HCT116 (cell line): ENCODE measurements around the gene SLC25A20. TPM values are rescaled to one million over a fixed set of nuclear protein-coding genes. Genes with fewer than 3 reads are reported as not detected.
A peak's percentile ranks its signal among the peaks of the same experiment; 100 is the strongest.

Experiments
- ATAC-seq: fragments of 200-7000 bp; cut with Tn5 transposase; 2 replicates; pipeline ENCODE4 v1.9.1; 2020; ENCODE audit warnings: mild to moderate bottlenecking, moderate library complexity
- BruUV-seq: library from RNA; stranded (reverse); fragments of 400-500 nt; replicated peaks from 2 replicates; lab custom pipeline; 2021; lab: Mats Ljungman, UMichigan
- CTCF ChIA-PET: fragments of 300-600 bp; sonication (Branson Sonifier 250); formaldehyde crosslinking; loops from one replicate; lab custom pipeline; 2021; ENCODE audit warnings: antibody characterized with exemption; lab: Charles Lee
- POLR2A ChIA-PET: fragments of 300-600, 350-600 bp; sonication (Branson Sonifier 250); formaldehyde crosslinking; loops from one replicate; lab custom pipeline; 2021; ENCODE audit warnings: antibody characterized with exemption; lab: Charles Lee
- RAD21 ChIA-PET, 2 experiments: fragments of 300-600 bp; sonication (Branson Sonifier 250); formaldehyde crosslinking; loops; one replicate each; lab custom pipeline; 2023; ENCODE audit warnings: low total read pairs in 2 of 2; ENCODE audit not compliant: uncharacterized antibody in 2 of 2, unreplicated experiment in 2 of 2, low non-redundant PET in 1 of 2; lab: Charles Lee
- DNase-seq: peaks from one replicate; pipeline ENCODE4 v3.0.0-alpha.2; 2010; ENCODE audit warnings: low read depth, low spot score
- H2AFZ ChIP-seq: fragments of 200-600 bp; shearing (Covaris generic), sonication (generic); 2 replicates; pipeline ENCODE4 v1.6.1; 2017; ENCODE audit warnings: low read depth, mixed run types, mixed read lengths, antibody characterized with exemption, low read length; ENCODE audit not compliant: poor library complexity, severe bottlenecking
- H3K27ac ChIP-seq: 2 replicates; pipeline ENCODE4 v1.5.1; 2012; ENCODE audit warnings: low read depth, low read length
- H3K27me3 ChIP-seq: fragments of 200-600 bp; sonication (generic); 2 replicates; pipeline ENCODE4 v1.6.1; 2016; ENCODE audit warnings: mixed run types, low read length, mixed read lengths; ENCODE audit not compliant: insufficient read depth
- H3K36me3 ChIP-seq, 2 experiments: fragments of 200-500 bp in 1 of 2; fragments of 200-600 bp in 1 of 2; sonication (Bioruptor generic) in 1 of 2; sonication (generic) in 1 of 2; 2 replicates each; pipeline versions ENCODE4 v1.5.1 to v1.6.1; 2014 to 2016; ENCODE audit warnings: low read length in 2 of 2, inconsistent platforms in 1 of 2, mixed read lengths in 1 of 2, mixed run types in 1 of 2; ENCODE audit not compliant: insufficient read depth in 2 of 2, control insufficient read depth in 1 of 2
- H3K4me1 ChIP-seq, 2 experiments: fragments of 200-600 bp in 1 of 2; sonication (generic) in 1 of 2; 2 replicates each; pipeline versions ENCODE4 v1.5.1 to v1.6.1; 2012 to 2017; ENCODE audit warnings: low read length in 2 of 2, inconsistent platforms in 1 of 2, mild to moderate bottlenecking in 1 of 2, mixed read lengths in 1 of 2, mixed run types in 1 of 2, moderate library complexity in 1 of 2; ENCODE audit not compliant: insufficient read depth in 2 of 2, control insufficient read depth in 1 of 2
- H3K4me2 ChIP-seq: fragments of 200-600 bp; sonication (generic); 2 replicates; pipeline ENCODE4 v1.6.1; 2017; ENCODE audit warnings: mixed run types, low read length, mixed read lengths
- H3K4me3 ChIP-seq, 2 experiments: fragments of 200-600 bp in 1 of 2; sonication (generic) in 1 of 2; replicated peaks in 1 of 2; 2 replicates each; pipeline ENCODE4 v1.5.1; 2011 to 2016; ENCODE audit warnings: low read length in 2 of 2, control low read depth in 1 of 2, low read depth in 1 of 2, mild to moderate bottlenecking in 1 of 2, mixed read lengths in 1 of 2, mixed run types in 1 of 2
- H3K79me2 ChIP-seq: fragments of 200-600 bp; sonication (generic); 2 replicates; pipeline ENCODE4 v1.6.1; 2017; ENCODE audit warnings: mild to moderate bottlenecking, mixed run types, low read length, moderate library complexity, mixed read lengths; ENCODE audit not compliant: insufficient read depth
- H3K9ac ChIP-seq: fragments of 200-600 bp; sonication (generic); 2 replicates; pipeline ENCODE4 v1.6.1; 2016; ENCODE audit warnings: low read length, mixed read lengths
- H3K9me2 ChIP-seq: fragments of 200-600 bp; sonication (generic), shearing (Covaris generic); 2 replicates; pipeline ENCODE4 v1.6.1; 2017; ENCODE audit warnings: mixed run types, mild to moderate bottlenecking, moderate library complexity; ENCODE audit not compliant: insufficient read depth
- H3K9me3 ChIP-seq, 2 experiments: fragments of 200-500 bp in 1 of 2; fragments of 200-600 bp in 1 of 2; sonication (Bioruptor generic) in 1 of 2; sonication (generic) in 1 of 2; 2 replicates each; pipeline ENCODE4 v1.6.1; 2014 to 2017; ENCODE audit warnings: low read length in 2 of 2, mixed read lengths in 2 of 2, inconsistent platforms in 1 of 2, low read depth in 1 of 2, mild to moderate bottlenecking in 1 of 2, mixed run types in 1 of 2, moderate library complexity in 1 of 2; ENCODE audit not compliant: control insufficient read depth in 1 of 2, insufficient read depth in 1 of 2
- H4K20me1 ChIP-seq: fragments of 200-600 bp; sonication (generic), shearing (Covaris generic); 2 replicates; pipeline ENCODE4 v1.6.1; 2017; ENCODE audit warnings: mixed run types, mild to moderate bottlenecking, moderate library complexity; ENCODE audit not compliant: insufficient read depth
- CBX3 ChIP-seq: IDR thresholded peaks from 2 replicates; pipeline ENCODE4 v1.6.1; 2012; ENCODE audit warnings: low read depth
- EGR1 ChIP-seq: IDR thresholded peaks from 2 replicates; pipeline ENCODE4 v1.6.1; 2012; ENCODE audit warnings: low read depth
- FOSL1 ChIP-seq: IDR thresholded peaks from 2 replicates; pipeline ENCODE4 v1.6.1; 2012; ENCODE audit warnings: low read depth
- JUND ChIP-seq: IDR thresholded peaks from 2 replicates; pipeline ENCODE4 v1.6.1; 2012
- POLR2AphosphoS5 ChIP-seq: IDR thresholded peaks from 2 replicates; pipeline ENCODE4 v1.6.1; 2011; ENCODE audit warnings: mild to moderate bottlenecking, low read depth, low read length, moderate library complexity
- SIN3A ChIP-seq: IDR thresholded peaks from 2 replicates; pipeline ENCODE4 v1.6.1; 2012; ENCODE audit warnings: low read depth
- SP1 ChIP-seq: IDR thresholded peaks from 2 replicates; pipeline ENCODE4 v1.6.1; 2012; ENCODE audit warnings: low read depth
- SRF ChIP-seq: IDR thresholded peaks from 2 replicates; pipeline ENCODE4 v1.6.1; 2012; ENCODE audit warnings: low read depth
- TCF7L2 ChIP-seq: IDR thresholded peaks from 2 replicates; pipeline ENCODE4 v1.7.0; 2011; ENCODE audit warnings: borderline replicate concordance, inconsistent platforms; ENCODE audit not compliant: insufficient read depth, insufficient read length; ENCODE audit errors: extremely low read depth
- YY1 ChIP-seq: IDR thresholded peaks from 2 replicates; pipeline ENCODE4 v1.6.1; 2011; ENCODE audit warnings: low read length, low read depth, moderate library complexity, mild to moderate bottlenecking; ENCODE audit not compliant: insufficient replicate concordance; ENCODE audit errors: extremely low read depth
- ZFX ChIP-seq: fragments of 450-650 bp; IDR thresholded peaks from 2 replicates; pipeline ENCODE4 v1.6.1; 2017
- ZNF274 ChIP-seq: fragments of 200-500 bp; sonication (Bioruptor generic); IDR thresholded peaks from 2 replicates; pipeline ENCODE4 v1.6.1; 2014; ENCODE audit warnings: mild to moderate bottlenecking, low read depth, low read length, inconsistent platforms
- intact Hi-C: fragments of 100-400 bp; cut with micrococcal nuclease; formaldehyde crosslinking; loops from 2 replicates; pipeline ENCODE4 v1.10.0; 2022
- total RNA-seq: library from RNA; stranded (reverse); gene quantifications from one replicate; pipeline ENCODE4 v1.2.1, GENCODE V29; 2021; ENCODE audit not compliant: unreplicated experiment
- TF ChIP-seq, protein P1 (sequence below): IDR thresholded peaks from 2 replicates; pipeline ENCODE4 v1.6.1; 2011; ENCODE audit warnings: mild to moderate bottlenecking, low read length, moderate library complexity; ENCODE audit not compliant: insufficient replicate concordance; ENCODE audit errors: extremely low read depth
- TF ChIP-seq, protein P2 (sequence below), 3 experiments: fragments of 200-600 bp in 1 of 3; sonication (generic) in 1 of 3; IDR thresholded peaks in 2 of 3; conservative IDR thresholded peaks in 1 of 3; 2 replicates each; pipeline ENCODE4 v1.5.1; 2012 to 2017; ENCODE audit warnings: low read depth in 2 of 3, low read length in 2 of 3, antibody characterized with exemption in 1 of 3, borderline replicate concordance in 1 of 3, control low read depth in 1 of 3, mild to moderate bottlenecking in 1 of 3, mixed read lengths in 1 of 3, mixed run types in 1 of 3, moderate library complexity in 1 of 3; ENCODE audit not compliant: insufficient read depth in 1 of 3
- TF ChIP-seq, protein P3 (sequence below): IDR thresholded peaks from 2 replicates; pipeline ENCODE4 v1.6.1; 2012; ENCODE audit warnings: low read depth

SLC25A20 gene
- total RNA-seq, 1 experiment from 2014 or later = 8.7 TPM

DNA sequence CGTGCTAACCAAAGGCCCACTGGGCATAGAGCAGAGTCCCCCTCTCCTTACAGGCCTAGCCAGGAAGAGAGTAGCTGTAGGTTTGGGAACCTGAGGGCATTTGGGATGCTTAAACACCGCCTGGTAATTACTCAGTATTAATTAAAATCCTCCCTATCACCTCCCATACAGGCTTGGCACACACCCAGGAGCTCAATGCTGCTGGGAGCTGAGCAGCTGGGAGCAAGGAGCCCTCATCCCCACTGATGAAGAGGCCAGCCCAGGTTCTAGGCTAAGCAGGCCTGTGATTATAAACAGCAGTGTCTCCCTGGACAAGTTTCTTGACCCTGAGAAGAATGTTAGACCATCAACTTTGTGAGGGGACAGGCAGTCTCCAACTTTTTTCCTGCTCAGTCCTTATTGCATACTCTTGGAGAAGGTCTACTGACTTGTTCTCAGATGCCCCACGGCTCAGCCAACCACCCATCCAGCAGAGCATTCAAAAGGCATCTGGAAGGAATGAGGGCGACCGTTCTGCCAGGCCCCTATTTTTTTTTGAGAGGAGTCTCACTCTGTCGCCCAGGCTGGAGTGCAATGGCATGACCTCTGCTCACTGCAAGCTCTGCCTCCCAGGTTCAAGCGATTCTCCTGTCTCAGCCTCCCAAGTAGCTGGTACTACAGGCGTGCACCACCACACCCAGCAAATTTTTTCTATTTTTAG lies 49.7 kb downstream of the SLC25A20 start:
- Histone ChIP-seq H3K4me2 (peak overlapping the region; percentile 100), H3K27me3 (no peaks in the 10 kb centered on the region), H3K9me2 (no peaks in the 10 kb centered on the region), H3K27ac (no peak overlapping the region), H3K9ac (no peak overlapping the region), H2AFZ (no peak overlapping the region), H3K4me1 (peaks cover 7 to 21% of the 10 kb centered on the region in 2 experiments; a peak in 3 of 4 replicates), H4K20me1 (no peaks in the 10 kb centered on the region), H3K9me3 (no peaks in the 10 kb centered on the region), H3K36me3 (no peaks in the 10 kb centered on the region), H3K79me2 (peaks cover 22% of the 10 kb centered on the region), H3K4me3 (no peak overlapping the region)
- ATAC-seq (no peak), DNase-seq (no peak)
- BruUV-seq = no TSS peak
- ChIA-PET POLR2A (no interaction called here), CTCF (no interaction called here), RAD21 (no interaction called here)
- intact Hi-C loops = no loop called here
- no peak for TF ChIP-seq ZNF274
- TF ChIP-seq SRF = no peak
- TF ChIP-seq ZFX = no peak
- TF ChIP-seq, protein P1, sequence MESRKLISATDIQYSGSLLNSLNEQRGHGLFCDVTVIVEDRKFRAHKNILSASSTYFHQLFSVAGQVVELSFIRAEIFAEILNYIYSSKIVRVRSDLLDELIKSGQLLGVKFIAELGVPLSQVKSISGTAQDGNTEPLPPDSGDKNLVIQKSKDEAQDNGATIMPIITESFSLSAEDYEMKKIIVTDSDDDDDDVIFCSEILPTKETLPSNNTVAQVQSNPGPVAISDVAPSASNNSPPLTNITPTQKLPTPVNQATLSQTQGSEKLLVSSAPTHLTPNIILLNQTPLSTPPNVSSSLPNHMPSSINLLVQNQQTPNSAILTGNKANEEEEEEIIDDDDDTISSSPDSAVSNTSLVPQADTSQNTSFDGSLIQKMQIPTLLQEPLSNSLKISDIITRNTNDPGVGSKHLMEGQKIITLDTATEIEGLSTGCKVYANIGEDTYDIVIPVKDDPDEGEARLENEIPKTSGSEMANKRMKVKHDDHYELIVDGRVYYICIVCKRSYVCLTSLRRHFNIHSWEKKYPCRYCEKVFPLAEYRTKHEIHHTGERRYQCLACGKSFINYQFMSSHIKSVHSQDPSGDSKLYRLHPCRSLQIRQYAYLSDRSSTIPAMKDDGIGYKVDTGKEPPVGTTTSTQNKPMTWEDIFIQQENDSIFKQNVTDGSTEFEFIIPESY = no peak
- TF ChIP-seq, protein P2, sequence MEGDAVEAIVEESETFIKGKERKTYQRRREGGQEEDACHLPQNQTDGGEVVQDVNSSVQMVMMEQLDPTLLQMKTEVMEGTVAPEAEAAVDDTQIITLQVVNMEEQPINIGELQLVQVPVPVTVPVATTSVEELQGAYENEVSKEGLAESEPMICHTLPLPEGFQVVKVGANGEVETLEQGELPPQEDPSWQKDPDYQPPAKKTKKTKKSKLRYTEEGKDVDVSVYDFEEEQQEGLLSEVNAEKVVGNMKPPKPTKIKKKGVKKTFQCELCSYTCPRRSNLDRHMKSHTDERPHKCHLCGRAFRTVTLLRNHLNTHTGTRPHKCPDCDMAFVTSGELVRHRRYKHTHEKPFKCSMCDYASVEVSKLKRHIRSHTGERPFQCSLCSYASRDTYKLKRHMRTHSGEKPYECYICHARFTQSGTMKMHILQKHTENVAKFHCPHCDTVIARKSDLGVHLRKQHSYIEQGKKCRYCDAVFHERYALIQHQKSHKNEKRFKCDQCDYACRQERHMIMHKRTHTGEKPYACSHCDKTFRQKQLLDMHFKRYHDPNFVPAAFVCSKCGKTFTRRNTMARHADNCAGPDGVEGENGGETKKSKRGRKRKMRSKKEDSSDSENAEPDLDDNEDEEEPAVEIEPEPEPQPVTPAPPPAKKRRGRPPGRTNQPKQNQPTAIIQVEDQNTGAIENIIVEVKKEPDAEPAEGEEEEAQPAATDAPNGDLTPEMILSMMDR (IDR thresholded peaks at IDR 0.05 in 2 of 3, conservative IDR thresholded peaks at IDR 0.05 in 1 of 3; ENCODE audit: borderline replicate concordance in 1 of 3, insufficient read depth in 1 of 3, low read depth in 2 of 3, low read length in 2 of 3) = no peak
- TF ChIP-seq POLR2AphosphoS5 = no peak
- no peak for TF ChIP-seq FOSL1
- TF ChIP-seq SIN3A = no peak
- TF ChIP-seq, protein P3, sequence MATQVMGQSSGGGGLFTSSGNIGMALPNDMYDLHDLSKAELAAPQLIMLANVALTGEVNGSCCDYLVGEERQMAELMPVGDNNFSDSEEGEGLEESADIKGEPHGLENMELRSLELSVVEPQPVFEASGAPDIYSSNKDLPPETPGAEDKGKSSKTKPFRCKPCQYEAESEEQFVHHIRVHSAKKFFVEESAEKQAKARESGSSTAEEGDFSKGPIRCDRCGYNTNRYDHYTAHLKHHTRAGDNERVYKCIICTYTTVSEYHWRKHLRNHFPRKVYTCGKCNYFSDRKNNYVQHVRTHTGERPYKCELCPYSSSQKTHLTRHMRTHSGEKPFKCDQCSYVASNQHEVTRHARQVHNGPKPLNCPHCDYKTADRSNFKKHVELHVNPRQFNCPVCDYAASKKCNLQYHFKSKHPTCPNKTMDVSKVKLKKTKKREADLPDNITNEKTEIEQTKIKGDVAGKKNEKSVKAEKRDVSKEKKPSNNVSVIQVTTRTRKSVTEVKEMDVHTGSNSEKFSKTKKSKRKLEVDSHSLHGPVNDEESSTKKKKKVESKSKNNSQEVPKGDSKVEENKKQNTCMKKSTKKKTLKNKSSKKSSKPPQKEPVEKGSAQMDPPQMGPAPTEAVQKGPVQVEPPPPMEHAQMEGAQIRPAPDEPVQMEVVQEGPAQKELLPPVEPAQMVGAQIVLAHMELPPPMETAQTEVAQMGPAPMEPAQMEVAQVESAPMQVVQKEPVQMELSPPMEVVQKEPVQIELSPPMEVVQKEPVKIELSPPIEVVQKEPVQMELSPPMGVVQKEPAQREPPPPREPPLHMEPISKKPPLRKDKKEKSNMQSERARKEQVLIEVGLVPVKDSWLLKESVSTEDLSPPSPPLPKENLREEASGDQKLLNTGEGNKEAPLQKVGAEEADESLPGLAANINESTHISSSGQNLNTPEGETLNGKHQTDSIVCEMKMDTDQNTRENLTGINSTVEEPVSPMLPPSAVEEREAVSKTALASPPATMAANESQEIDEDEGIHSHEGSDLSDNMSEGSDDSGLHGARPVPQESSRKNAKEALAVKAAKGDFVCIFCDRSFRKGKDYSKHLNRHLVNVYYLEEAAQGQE = no peak
- no peak for TF ChIP-seq YY1
- TF ChIP-seq SP1 = no peak
- TF ChIP-seq CBX3 = no peak
- TF ChIP-seq JUND = no peak
- no peak for TF ChIP-seq TCF7L2
- no peak for TF ChIP-seq EGR1
